Uterus (tissue), 4 donors: ENCODE results near the gene TLX2. TPM values are rescaled to one million over a fixed set of nuclear protein-coding genes. Genes with fewer than 3 reads are reported as not detected.

Experiments used
- DNase-seq, 2 donors: peaks; one replicate each; pipeline ENCODE4 v3.0.0-alpha.2; 2019 to 2020
- H3K27ac ChIP-seq, 2 donors: fragments of 200-600 bp; sonication (generic); 1 replicate in 1 of 2; 2 replicates in 1 of 2; pipeline ENCODE4 v1.5.1; 2016 to 2018
- H3K27me3 ChIP-seq, 2 donors: fragments of 200-600 bp; sonication (generic); one replicate each; pipeline ENCODE4 v1.5.1; 2018 to 2019; ENCODE audit warnings: control low read depth in 1 of 2
- H3K36me3 ChIP-seq, 2 donors: fragments of 200-600 bp; sonication (generic); one replicate each; pipeline ENCODE4 v1.5.1; 2019; ENCODE audit warnings: control low read depth in 1 of 2
- H3K4me1 ChIP-seq, 2 donors: fragments of 200-600 bp; sonication (generic); one replicate each; pipeline ENCODE4 v1.5.1; 2018 to 2019; ENCODE audit warnings: control low read depth in 1 of 2
- H3K4me3 ChIP-seq, 2 donors: fragments of 200-600 bp; sonication (generic); 1 replicate in 1 of 2; 2 replicates in 1 of 2; pipeline ENCODE4 v1.5.1; 2018 to 2019; ENCODE audit warnings: mild to moderate bottlenecking in 1 of 2
- H3K9me3 ChIP-seq, 2 donors: fragments of 200-600 bp; sonication (generic); one replicate each; pipeline ENCODE4 v1.5.1; 2019; ENCODE audit warnings: control low read depth in 1 of 2
- POLR2A ChIP-seq, 2 donors: fragments of 450-650 bp; IDR thresholded peaks; one replicate each; pipeline ENCODE4 v1.6.1; 2016; ENCODE audit warnings: antibody characterized with exemption in 2 of 2, mild to moderate bottlenecking in 1 of 2, moderate library complexity in 1 of 2
- intact Hi-C: fragments of 100-400 bp; cut with DNase I; formaldehyde crosslinking; loops from one replicate; pipeline ENCODE4 v1.15.1; 2023; ENCODE audit warnings: low total_unique reads
- total RNA-seq, 4 donors: library from RNA; depleted of rRNA in 3 of 4; stranded (reverse); fragments of >200 nt in 3 of 4; gene quantifications; one replicate each; pipeline versions ENCODE4 v1.1.0 to v1.2.4, GENCODE V29; 2014 to 2023
- TF ChIP-seq, protein P1 (sequence below), 4 experiments: fragments of 200-600 bp in 2 of 4; fragments of 450-650 bp in 2 of 4; sonication (generic) in 2 of 4; IDR thresholded peaks; one replicate each; pipeline ENCODE4 v1.5.1; 2016 to 2019; ENCODE audit warnings: antibody characterized with exemption in 4 of 4, mild to moderate bottlenecking in 2 of 4, moderate library complexity in 1 of 4
- donor health status: DM: yes; HTN: yes; CAD: no.

Gene TLX2
- total RNA-seq, 4 donors from 2014 or later = 0.55 TPM; not detected in 3

DNA sequence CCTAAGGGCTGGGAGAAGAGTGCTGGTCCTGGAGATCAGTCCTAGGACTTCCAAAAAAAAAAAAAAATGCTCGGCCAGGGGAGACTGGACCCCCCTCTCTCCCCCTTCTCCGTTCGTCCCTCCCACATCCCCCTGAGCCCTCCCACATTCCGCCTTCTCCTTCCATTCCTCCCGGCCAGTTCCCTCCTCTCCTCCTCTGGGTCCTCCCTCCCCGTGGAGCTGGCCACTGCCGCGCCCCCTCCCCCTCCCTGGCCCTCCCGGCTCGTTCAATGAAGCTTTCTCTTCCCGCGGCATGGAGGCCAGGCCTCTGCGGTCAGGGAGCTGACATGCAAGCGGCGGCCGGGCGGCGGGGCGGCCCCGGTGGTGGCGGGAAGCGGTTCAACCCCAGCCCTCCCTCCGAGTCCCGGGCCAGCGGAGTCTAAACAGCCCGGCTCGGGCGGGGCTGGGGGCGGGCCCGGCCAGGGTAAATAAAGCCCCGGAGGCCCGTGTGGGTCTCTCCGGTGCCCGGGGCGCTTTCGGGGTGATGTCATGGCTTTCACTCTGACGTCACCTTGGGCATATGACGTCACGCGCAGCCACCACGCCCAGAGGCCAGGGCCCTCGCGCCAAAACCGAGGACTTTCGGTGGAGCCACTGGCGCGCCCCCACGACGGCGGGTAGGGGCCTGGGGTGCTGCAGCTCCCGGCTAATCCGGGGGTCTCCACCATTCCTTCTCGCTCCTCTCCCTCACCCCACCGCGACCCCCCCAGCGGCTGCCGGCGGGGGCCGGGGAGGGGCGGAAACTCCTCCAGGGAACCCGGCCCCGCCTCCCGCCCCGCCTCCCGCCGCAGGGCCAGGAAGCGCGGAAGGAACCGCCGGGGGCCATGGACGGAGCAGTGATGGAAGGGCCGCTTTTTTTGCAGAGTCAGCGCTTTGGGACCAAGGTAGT is 39.9 kb downstream of the TLX2 start, which contains the start of the genes DOK1 and LOXL3:
TSS of gene DOK1 (plus strand) at position 829 of the 928 bp plus-strand sequence. CDS start at position 864, 35 bp downstream.
TSS of gene LOXL3 (minus strand) at position 51 of the 928 bp plus-strand sequence. CDS start 1,308 bp downstream, outside the sequence.
- DNase-seq = peak; percentile 87 to 89
- H3K9me3 ChIP-seq = no peaks in the 10 kb centered on the region
- intact Hi-C loops = no loop called here
- peak within 1 kb of the TSS; percentile 59 to 81 for H3K4me3 ChIP-seq
- no peaks in the 10 kb centered on the region for H3K36me3 ChIP-seq
- H3K27ac ChIP-seq = peak within 1 kb of the TSS; percentile 84 to 88
- TF ChIP-seq POLR2A (IDR thresholded peaks at IDR 0.05) = peak in 1 of 2 donors; percentile 20
- TF ChIP-seq, protein P1, sequence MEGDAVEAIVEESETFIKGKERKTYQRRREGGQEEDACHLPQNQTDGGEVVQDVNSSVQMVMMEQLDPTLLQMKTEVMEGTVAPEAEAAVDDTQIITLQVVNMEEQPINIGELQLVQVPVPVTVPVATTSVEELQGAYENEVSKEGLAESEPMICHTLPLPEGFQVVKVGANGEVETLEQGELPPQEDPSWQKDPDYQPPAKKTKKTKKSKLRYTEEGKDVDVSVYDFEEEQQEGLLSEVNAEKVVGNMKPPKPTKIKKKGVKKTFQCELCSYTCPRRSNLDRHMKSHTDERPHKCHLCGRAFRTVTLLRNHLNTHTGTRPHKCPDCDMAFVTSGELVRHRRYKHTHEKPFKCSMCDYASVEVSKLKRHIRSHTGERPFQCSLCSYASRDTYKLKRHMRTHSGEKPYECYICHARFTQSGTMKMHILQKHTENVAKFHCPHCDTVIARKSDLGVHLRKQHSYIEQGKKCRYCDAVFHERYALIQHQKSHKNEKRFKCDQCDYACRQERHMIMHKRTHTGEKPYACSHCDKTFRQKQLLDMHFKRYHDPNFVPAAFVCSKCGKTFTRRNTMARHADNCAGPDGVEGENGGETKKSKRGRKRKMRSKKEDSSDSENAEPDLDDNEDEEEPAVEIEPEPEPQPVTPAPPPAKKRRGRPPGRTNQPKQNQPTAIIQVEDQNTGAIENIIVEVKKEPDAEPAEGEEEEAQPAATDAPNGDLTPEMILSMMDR (IDR thresholded peaks at IDR 0.05) = peak in 1 of 4 experiments; percentile 23
- H3K27me3 ChIP-seq = no peaks in the 10 kb centered on the region
- H3K4me1 ChIP-seq = peaks cover 0 to 12% of the 10 kb centered on the region in 2 donors

DNA sequence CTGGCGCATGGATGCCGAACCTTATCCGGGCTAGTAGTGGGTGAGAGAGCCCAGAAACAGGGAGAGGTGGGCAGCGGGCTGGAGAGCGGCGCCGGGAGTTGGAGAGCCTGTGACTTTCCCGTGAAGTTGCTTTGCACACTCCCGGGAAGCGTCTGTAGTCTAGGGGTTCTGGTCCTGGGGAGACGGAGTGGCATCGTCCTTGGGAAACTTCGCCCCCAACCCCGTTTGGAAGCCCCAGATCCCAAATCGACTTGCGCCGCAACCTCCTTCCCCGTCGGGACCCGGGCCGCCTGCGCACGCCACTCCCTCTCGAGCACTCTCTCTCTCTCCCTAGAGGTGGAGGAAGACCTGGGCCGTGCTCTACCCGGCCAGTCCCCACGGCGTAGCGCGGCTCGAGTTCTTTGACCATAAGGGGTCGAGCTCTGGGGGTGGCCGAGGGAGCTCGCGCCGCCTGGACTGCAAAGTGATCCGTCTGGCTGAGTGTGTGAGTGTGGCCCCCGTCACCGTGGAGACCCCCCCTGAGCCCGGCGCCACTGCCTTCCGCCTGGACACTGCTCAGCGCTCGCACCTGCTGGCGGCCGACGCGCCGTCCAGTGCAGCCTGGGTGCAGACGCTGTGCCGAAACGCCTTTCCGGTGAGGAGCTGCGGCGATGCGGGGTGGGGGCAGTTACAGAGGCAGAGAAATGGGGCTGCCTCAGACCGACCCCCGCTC is 40.7 kb downstream of the TLX2 start:
- Histone ChIP-seq H3K4me3 (peak overlapping the region; percentile 59 to 81), H3K4me1 (peaks cover 0 to 12% of the 10 kb centered on the region in 2 donors), H3K9me3 (no peaks in the 10 kb centered on the region), H3K27me3 (no peaks in the 10 kb centered on the region), H3K27ac (peak overlapping the region; percentile 84 to 88), H3K36me3 (no peaks in the 10 kb centered on the region)
- DNase-seq = peak; percentile 43 to 52
- TF ChIP-seq POLR2A (IDR thresholded peaks at IDR 0.05) = no peak
- TF ChIP-seq, protein P1 (IDR thresholded peaks at IDR 0.05) = no peak
- intact Hi-C loops = no loop called here

DNA sequence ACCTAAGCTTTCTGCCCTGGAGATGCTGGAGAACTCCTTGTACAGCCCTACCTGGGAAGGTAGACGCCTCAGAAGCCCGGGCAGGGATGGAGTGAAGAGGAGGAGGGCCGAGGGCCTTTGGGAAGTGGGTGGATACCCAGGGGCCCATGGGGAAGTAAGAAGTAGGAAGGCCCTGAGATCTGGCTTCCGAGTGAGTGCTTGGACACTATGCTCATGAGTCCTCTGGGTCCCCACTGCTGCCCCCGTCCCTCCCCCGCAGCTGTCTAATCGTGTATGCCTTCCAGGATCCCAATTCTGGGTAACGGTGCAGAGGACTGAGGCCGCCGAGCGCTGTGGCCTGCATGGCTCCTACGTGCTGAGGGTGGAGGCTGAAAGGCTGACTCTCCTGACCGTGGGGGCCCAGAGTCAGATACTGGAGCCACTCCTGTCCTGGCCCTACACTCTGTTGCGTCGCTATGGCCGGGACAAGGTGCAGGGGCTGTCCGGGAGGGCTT is 41.4 kb downstream of the TLX2 start:
- intact Hi-C loops = no loop called here
- no peaks in the 10 kb centered on the region for H3K27me3 ChIP-seq
- peak overlapping the region; percentile 59 to 81 for H3K4me3 ChIP-seq
- H3K27ac ChIP-seq = peak overlapping the region; percentile 84 to 88
- no peaks in the 10 kb centered on the region for H3K9me3 ChIP-seq
- H3K4me1 ChIP-seq = peaks cover 0 to 12% of the 10 kb centered on the region in 2 donors
- DNase-seq = no peak
- no peaks in the 10 kb centered on the region for H3K36me3 ChIP-seq
- TF ChIP-seq POLR2A (IDR thresholded peaks at IDR 0.05) = no peak
- TF ChIP-seq, protein P1 (IDR thresholded peaks at IDR 0.05) = no peak

DNA sequence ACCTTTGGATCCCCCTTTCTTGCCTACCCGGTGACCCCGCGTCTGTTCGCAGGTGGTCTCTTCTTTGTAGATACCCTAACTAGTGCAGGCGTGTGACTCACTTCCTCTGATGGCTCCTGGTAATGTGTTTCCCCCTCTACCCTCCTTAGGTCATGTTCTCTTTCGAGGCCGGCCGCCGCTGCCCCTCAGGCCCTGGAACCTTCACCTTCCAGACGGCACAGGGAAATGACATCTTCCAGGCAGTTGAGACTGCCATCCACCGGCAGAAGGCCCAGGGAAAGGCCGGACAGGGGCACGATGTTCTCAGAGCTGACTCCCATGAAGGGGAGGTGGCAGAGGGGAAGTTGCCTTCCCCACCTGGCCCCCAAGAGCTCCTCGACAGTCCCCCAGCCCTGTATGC is 41.9 kb downstream of the TLX2 start:
- no peak overlapping the region for H3K4me3 ChIP-seq
- intact Hi-C loops = no loop called here
- no peaks in the 10 kb centered on the region for H3K27me3 ChIP-seq
- DNase-seq = no peak
- no peaks in the 10 kb centered on the region for H3K9me3 ChIP-seq
- no peaks in the 10 kb centered on the region for H3K36me3 ChIP-seq
- no peak for TF ChIP-seq POLR2A (IDR thresholded peaks at IDR 0.05)
- TF ChIP-seq, protein P1 (IDR thresholded peaks at IDR 0.05) = no peak
- no peak overlapping the region for H3K27ac ChIP-seq
- peaks cover 0 to 12% of the 10 kb centered on the region in 2 donors for H3K4me1 ChIP-seq
